ENCODE results near the gene AP1S2. TPM values are rescaled to one million over a fixed set of nuclear protein-coding genes. Genes with fewer than 3 reads are reported as not detected.

AP1S2 gene
- polyA plus RNA-seq, 1 donor (not counting 4 experiments of a cell fraction or from before 2014, with no cell fraction given): 15.0 TPM

GRCh38 chrX:15838017-15838416 is 16.6 kb downstream of the AP1S2 start:
- Histone ChIP-seq H3K9me3 (ENCODE audit: control insufficient read depth, low read depth, low read length) (no peaks in the 10 kb centered on the region), H2AFZ (ENCODE audit: control insufficient read depth, low read length) (no peak overlapping the region), H3K79me2 (ENCODE audit: control insufficient read depth, insufficient read depth, low read length) (no peaks in the 10 kb centered on the region), H3K36me3 (ENCODE audit: control insufficient read depth in 2 of 2, extremely low read depth in 1 of 2, insufficient read depth in 2 of 2, low read length in 2 of 2) (peaks cover 0 to 3% of the 10 kb centered on the region in 2 experiments), H3K27me3 (ENCODE audit: control insufficient read depth, extremely low read depth, insufficient read depth, low read length) (no peaks in the 10 kb centered on the region), H3K27ac (ENCODE audit: control insufficient read depth, insufficient read depth, low read length) (no peak overlapping the region), H4K20me1 (ENCODE audit: control insufficient read depth, extremely low read depth, insufficient read depth, low read length) (no peaks in the 10 kb centered on the region), H3K4me1 (ENCODE audit: control insufficient read depth, extremely low read depth, insufficient read depth, low read length) (no peaks in the 10 kb centered on the region), H3K9ac (ENCODE audit: control insufficient read depth, extremely low read depth, insufficient read depth, low read length) (no peak overlapping the region), H3K4me2 (ENCODE audit: control insufficient read depth, extremely low read depth, insufficient read depth, low read depth, low read length) (no peak overlapping the region), H3K4me3 (ENCODE audit: control insufficient read depth in 2 of 3, extremely low read depth in 1 of 3, insufficient read depth in 2 of 3, low read depth in 1 of 3, low read length in 3 of 3) (no peak overlapping the region), H3K9me1 (ENCODE audit: control insufficient read depth, extremely low read depth, insufficient read depth, low read length) (no peaks in the 10 kb centered on the region)
- no peak for FAIRE-seq
- TF ChIP-seq CTCF (optimal IDR thresholded peaks at IDR 0.05 in 1 of 3, IDR thresholded peaks at IDR 0.05 in 1 of 3, conservative IDR thresholded peaks at IDR 0.05 in 1 of 3; ENCODE audit: extremely low read depth in 1 of 3, insufficient read depth in 2 of 3, low read length in 3 of 3) (peak; percentile 4 to 32 (median 24)), EZH2 (IDR thresholded peaks at IDR 0.05; ENCODE audit: low read length) (no peak)
- dilution Hi-C loops (cut with MboI; ENCODE audit: extremely low pct_ligation_motif_present, low sequenced_read_pairs): no loop called here
- DNase-seq (ENCODE audit: low read depth, low spot score): no peak

- no peaks in the 10 kb centered on the region for H3K79me2 ChIP-seq (ENCODE audit: control insufficient read depth, insufficient read depth, low read length)
- TF ChIP-seq EZH2 (IDR thresholded peaks at IDR 0.05; ENCODE audit: low read length) (no peak), CTCF (optimal IDR thresholded peaks at IDR 0.05 in 1 of 3, IDR thresholded peaks at IDR 0.05 in 1 of 3, conservative IDR thresholded peaks at IDR 0.05 in 1 of 3; ENCODE audit: extremely low read depth in 1 of 3, insufficient read depth in 2 of 3, low read length in 3 of 3) (no peak)
Measured at GRCh38 chrX:15834827-15835595, 19.6 kb downstream of the AP1S2 start.

More at GRCh38 chrX:15834827-15835595, 19.6 kb downstream of the AP1S2 start:
- no peak overlapping the region for H3K4me2 ChIP-seq (ENCODE audit: control insufficient read depth, extremely low read depth, insufficient read depth, low read depth, low read length)
- no peak overlapping the region for H2AFZ ChIP-seq (ENCODE audit: control insufficient read depth, low read length)
- no peaks in the 10 kb centered on the region for H3K9me3 ChIP-seq (ENCODE audit: control insufficient read depth, low read depth, low read length)
- dilution Hi-C loops (cut with MboI; ENCODE audit: extremely low pct_ligation_motif_present, low sequenced_read_pairs): no loop called here
- no peak overlapping the region for H3K9ac ChIP-seq (ENCODE audit: control insufficient read depth, extremely low read depth, insufficient read depth, low read length)
- no peak for FAIRE-seq
- no peaks in the 10 kb centered on the region for H3K9me1 ChIP-seq (ENCODE audit: control insufficient read depth, extremely low read depth, insufficient read depth, low read length)
- H3K27me3 ChIP-seq (ENCODE audit: control insufficient read depth, extremely low read depth, insufficient read depth, low read length): no peaks in the 10 kb centered on the region
- no peaks in the 10 kb centered on the region for H3K4me1 ChIP-seq (ENCODE audit: control insufficient read depth, extremely low read depth, insufficient read depth, low read length)
- no peak overlapping the region for H3K27ac ChIP-seq (ENCODE audit: control insufficient read depth, insufficient read depth, low read length)
- DNase-seq (ENCODE audit: low read depth, low spot score): no peak
- no peaks in the 10 kb centered on the region for H4K20me1 ChIP-seq (ENCODE audit: control insufficient read depth, extremely low read depth, insufficient read depth, low read length)
- H3K36me3 ChIP-seq (ENCODE audit: control insufficient read depth in 2 of 2, extremely low read depth in 1 of 2, insufficient read depth in 2 of 2, low read length in 2 of 2): no peaks in the 10 kb centered on the region
- no peak overlapping the region for H3K4me3 ChIP-seq (ENCODE audit: control insufficient read depth in 2 of 3, extremely low read depth in 1 of 3, insufficient read depth in 2 of 3, low read depth in 1 of 3, low read length in 3 of 3)
